GM12801 (cell line): ENCODE results near the gene FRMD5.

Experiments
- CTCF ChIP-seq: IDR thresholded peaks from one replicate; pipeline ENCODE4 v1.5.1; 2011; ENCODE audit warnings: control low read depth; ENCODE audit not compliant: insufficient read length; ENCODE audit errors: extremely low read depth

The FRMD5 gene

GRCh38 chr15:43927203-43927602 is 267.9 kb downstream of the FRMD5 start:
- TF ChIP-seq CTCF, result no peak

- TF ChIP-seq CTCF, result no peak
Measured at GRCh38 chr15:43923553-43923952, 271.5 kb downstream of the FRMD5 start.

GRCh38 chr15:43922021-43922420 is 273.1 kb downstream of the FRMD5 start:
- TF ChIP-seq CTCF, result no peak

- TF ChIP-seq CTCF, result no peak
Measured at GRCh38 chr15:43920815-43921214, 274.3 kb downstream of the FRMD5 start.

GRCh38 chr15:43920254-43920600 is 274.8 kb downstream of the FRMD5 start:
- TF ChIP-seq CTCF, result no peak

- no peak for TF ChIP-seq CTCF
Measured at GRCh38 chr15:43919540-43920253, 275.4 kb downstream of the FRMD5 start.

GRCh38 chr15:43918717-43919116 is 276.4 kb downstream of the FRMD5 start:
- TF ChIP-seq CTCF, result no peak
